ENCODE data around the gene ZFAND6.
A peak's percentile ranks its signal among the peaks of the same experiment; 100 is the strongest.
"Not testable (repeated sequence)": the region's sequence is repeated elsewhere in the genome, so short reads cannot be mapped to it uniquely, and the experiment has no call there.

ZFAND6 gene

GRCh38 chr15:80058851-80059785 is at the start of gene ZFAND6:
Gene ZFAND6 (plus strand): TSS chr15:80059676. CDS start chr15:80120345, 60,669 bp downstream.
- Mint-ChIP-seq H3K4me1 (peaks cover 49% of the 10 kb centered on the region), H3K4me3 (peak within 1 kb of the TSS; percentile 86), H3K9me3 (no peaks in the 10 kb centered on the region), H3K36me3 (no peaks in the 10 kb centered on the region), H3K27me3 (no peaks in the 10 kb centered on the region), H3K27ac (peak within 1 kb of the TSS; percentile 80)
- ATAC-seq: peak; percentile 95

- no peaks in the 10 kb centered on the region for H3K27me3 Mint-ChIP-seq
- peaks cover 10% of the 10 kb centered on the region for H3K36me3 Mint-ChIP-seq
- peak; percentile 69 for ATAC-seq
- H3K9me3 Mint-ChIP-seq: no peaks in the 10 kb centered on the region
- peaks cover 62% of the 10 kb centered on the region for H3K4me1 Mint-ChIP-seq
- peak overlapping the region; percentile 98 for H3K27ac Mint-ChIP-seq
- peak overlapping the region; percentile 60 for H3K4me3 Mint-ChIP-seq
Measured at GRCh38 chr15:80010131-80010673, 49.3 kb upstream of the ZFAND6 start.

GRCh38 chr15:80011041-80011523 is 48.4 kb upstream of the ZFAND6 start:
- Mint-ChIP-seq H3K4me1 (peaks cover 66% of the 10 kb centered on the region), H3K27ac (peak overlapping the region; percentile 98), H3K4me3 (peak overlapping the region; percentile 47), H3K36me3 (peaks cover 12% of the 10 kb centered on the region)
- not testable (repeated sequence) for H3K9me3 Mint-ChIP-seq, H3K27me3 Mint-ChIP-seq
- peak; percentile 59 for ATAC-seq

DNA sequence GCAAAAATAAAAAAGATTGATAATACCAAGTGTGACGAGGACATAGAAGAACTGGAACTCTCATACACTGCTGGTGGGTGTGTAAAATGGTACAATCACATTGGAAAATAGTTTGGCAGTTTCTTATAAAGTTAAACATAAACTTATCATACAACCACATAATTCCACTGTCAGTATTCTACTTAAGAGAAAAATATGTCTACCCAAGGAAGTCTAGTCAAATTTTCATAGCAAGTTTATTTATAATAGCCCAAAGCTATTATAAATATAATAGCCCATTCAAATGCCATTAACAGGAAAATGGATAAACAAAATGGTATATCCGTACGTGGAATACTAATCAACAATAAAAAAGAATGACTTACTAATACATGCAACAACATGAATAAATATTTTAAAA is 47.9 kb upstream of the ZFAND6 start:
- Mint-ChIP-seq H3K27ac (peak overlapping the region; percentile 98), H3K4me3 (peak overlapping the region; percentile 47), H3K4me1 (peaks cover 63% of the 10 kb centered on the region), H3K36me3 (peaks cover 12% of the 10 kb centered on the region), H3K9me3 (no peaks in the 10 kb centered on the region), H3K27me3 (no peaks in the 10 kb centered on the region)
- no peak for ATAC-seq

GRCh38 chr15:80012060-80012726 is 47.3 kb upstream of the ZFAND6 start:
- H3K4me1 Mint-ChIP-seq: peaks cover 69% of the 10 kb centered on the region
- no peak for ATAC-seq
- peak overlapping the region; percentile 64 for H3K4me3 Mint-ChIP-seq
- H3K27ac Mint-ChIP-seq: peak overlapping the region; percentile 98
- H3K9me3 Mint-ChIP-seq: no peaks in the 10 kb centered on the region
- peaks cover 12% of the 10 kb centered on the region for H3K36me3 Mint-ChIP-seq
- no peaks in the 10 kb centered on the region for H3K27me3 Mint-ChIP-seq

- H3K27me3 Mint-ChIP-seq, H3K4me3 Mint-ChIP-seq, H3K27ac Mint-ChIP-seq, H3K9me3 Mint-ChIP-seq, ATAC-seq: not testable (repeated sequence)
- peaks cover 78% of the 10 kb centered on the region for H3K4me1 Mint-ChIP-seq
- H3K36me3 Mint-ChIP-seq: peaks cover 12% of the 10 kb centered on the region
Measured at GRCh38 chr15:80014186-80014585, 45.3 kb upstream of the ZFAND6 start.

GRCh38 chr15:80015156-80015555 is 44.3 kb upstream of the ZFAND6 start:
- Mint-ChIP-seq H3K9me3 (no peaks in the 10 kb centered on the region), H3K27me3 (no peaks in the 10 kb centered on the region), H3K27ac (no peak overlapping the region), H3K4me1 (peaks cover 76% of the 10 kb centered on the region), H3K4me3 (no peak overlapping the region), H3K36me3 (peaks cover 12% of the 10 kb centered on the region)
- ATAC-seq: no peak

- H3K27ac Mint-ChIP-seq: peak overlapping the region; percentile 96
Measured at GRCh38 chr15:80016506-80016905, 43.0 kb upstream of the ZFAND6 start.

GRCh38 chr15:80017139-80017538 is 42.3 kb upstream of the ZFAND6 start:
- peaks cover 65% of the 10 kb centered on the region for H3K4me1 Mint-ChIP-seq
- H3K27ac Mint-ChIP-seq: peak overlapping the region; percentile 96
- H3K4me3 Mint-ChIP-seq: peak overlapping the region; percentile 82
- ATAC-seq, H3K9me3 Mint-ChIP-seq, H3K27me3 Mint-ChIP-seq: not testable (repeated sequence)
- peaks cover 12% of the 10 kb centered on the region for H3K36me3 Mint-ChIP-seq

More at GRCh38 chr15:80016506-80016905, 43.0 kb upstream of the ZFAND6 start:
- ATAC-seq, H3K4me3 Mint-ChIP-seq, H3K9me3 Mint-ChIP-seq, H3K27me3 Mint-ChIP-seq: not testable (repeated sequence)
- H3K36me3 Mint-ChIP-seq: peaks cover 12% of the 10 kb centered on the region
- H3K4me1 Mint-ChIP-seq: peaks cover 68% of the 10 kb centered on the region

DNA sequence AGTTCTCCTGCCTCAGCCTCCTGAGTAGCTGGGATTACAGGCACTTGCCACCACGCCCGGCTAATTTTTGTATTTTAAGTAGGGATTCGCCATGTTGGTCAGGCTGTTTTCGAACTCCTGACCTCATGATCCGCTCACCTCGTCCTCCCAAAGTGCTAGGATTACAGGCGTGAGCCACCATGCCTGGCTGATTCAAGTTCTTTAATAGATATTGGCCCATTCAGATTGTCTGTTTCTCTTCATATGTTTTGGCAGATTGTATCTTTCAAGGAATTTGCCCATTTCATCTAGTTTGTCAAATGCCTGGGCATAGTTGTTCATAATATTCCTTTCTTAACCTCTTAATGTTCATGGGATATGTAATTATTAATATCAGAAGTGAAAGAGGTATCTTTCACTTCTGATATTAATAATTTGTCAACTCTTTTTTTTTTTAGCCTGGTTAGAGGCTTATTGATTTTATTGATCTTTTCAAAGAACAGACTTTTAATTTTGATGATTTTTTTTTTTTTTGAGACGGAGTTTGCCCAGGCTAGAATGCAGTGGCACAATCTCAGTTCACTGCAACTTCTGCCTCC is 40.2 kb upstream of the ZFAND6 start:
- Mint-ChIP-seq H3K27ac (peak overlapping the region; percentile 96), H3K27me3 (no peaks in the 10 kb centered on the region), H3K4me1 (peaks cover 70% of the 10 kb centered on the region), H3K36me3 (peaks cover 18% of the 10 kb centered on the region), H3K9me3 (peaks cover 5% of the 10 kb centered on the region), H3K4me3 (peak overlapping the region; percentile 82)
- ATAC-seq: no peak

- ATAC-seq, H3K9me3 Mint-ChIP-seq, H3K36me3 Mint-ChIP-seq, H3K27me3 Mint-ChIP-seq: not testable (repeated sequence)
- Mint-ChIP-seq H3K27ac (peak overlapping the region; percentile 96), H3K4me3 (peak overlapping the region; percentile 24), H3K4me1 (peaks cover 67% of the 10 kb centered on the region)
Measured at GRCh38 chr15:80020149-80020548, 39.3 kb upstream of the ZFAND6 start.

DNA sequence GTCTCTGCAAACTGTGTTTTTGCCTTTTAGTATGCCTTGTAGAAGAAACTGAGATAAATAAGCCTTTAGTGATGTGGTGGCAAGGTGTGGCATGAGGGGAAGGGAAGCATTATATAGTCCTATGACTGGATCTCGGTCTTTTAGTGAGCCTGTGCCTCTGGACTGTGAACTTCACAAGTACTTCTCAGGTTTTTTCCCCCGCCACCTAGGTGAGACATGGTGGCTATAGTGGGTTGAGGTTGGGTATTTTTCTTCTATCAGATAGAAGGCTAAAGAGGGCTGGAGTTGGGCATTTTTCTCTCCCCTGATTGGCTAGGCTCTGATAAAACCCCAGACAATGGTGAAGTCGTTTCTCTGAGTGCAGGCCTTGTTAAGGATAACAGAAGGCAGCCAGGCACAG is 38.7 kb upstream of the ZFAND6 start:
- peaks cover 8% of the 10 kb centered on the region for H3K36me3 Mint-ChIP-seq
- peaks cover 5% of the 10 kb centered on the region for H3K9me3 Mint-ChIP-seq
- no peak overlapping the region for H3K4me3 Mint-ChIP-seq
- H3K4me1 Mint-ChIP-seq: peaks cover 61% of the 10 kb centered on the region
- peak overlapping the region; percentile 96 for H3K27ac Mint-ChIP-seq
- no peak for ATAC-seq
- no peaks in the 10 kb centered on the region for H3K27me3 Mint-ChIP-seq

GRCh38 chr15:80026310-80026709 is 33.2 kb upstream of the ZFAND6 start:
- peaks cover 25% of the 10 kb centered on the region for H3K4me1 Mint-ChIP-seq
- peak overlapping the region; percentile 4 for H3K27ac Mint-ChIP-seq
- peaks cover 8% of the 10 kb centered on the region for H3K36me3 Mint-ChIP-seq
- ATAC-seq: no peak
- no peak overlapping the region for H3K4me3 Mint-ChIP-seq
- H3K27me3 Mint-ChIP-seq: no peaks in the 10 kb centered on the region
- H3K9me3 Mint-ChIP-seq: peaks cover 9% of the 10 kb centered on the region

DNA sequence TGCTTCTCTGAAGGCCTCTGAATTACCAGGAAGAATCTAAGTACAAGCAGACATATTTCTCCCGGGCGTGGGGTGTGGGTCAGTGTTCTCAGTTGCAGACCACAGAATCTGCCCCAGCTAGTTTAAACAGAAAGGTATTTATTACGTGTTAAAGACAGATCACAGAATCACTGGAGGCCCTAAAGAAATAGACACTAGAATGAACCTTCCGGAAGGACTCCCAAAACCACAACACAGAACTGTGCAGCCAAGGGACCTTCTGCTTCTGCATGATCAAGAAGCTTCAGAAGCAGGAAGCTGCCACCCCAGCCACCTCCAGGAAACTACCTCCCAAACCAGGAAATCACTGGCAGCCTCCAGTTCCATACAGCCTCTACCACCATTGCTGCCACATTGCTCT is 32.7 kb upstream of the ZFAND6 start:
- H3K27me3 Mint-ChIP-seq: no peaks in the 10 kb centered on the region
- ATAC-seq: no peak
- peaks cover 26% of the 10 kb centered on the region for H3K4me1 Mint-ChIP-seq
- peaks cover 8% of the 10 kb centered on the region for H3K36me3 Mint-ChIP-seq
- H3K4me3 Mint-ChIP-seq: no peak overlapping the region
- peak overlapping the region; percentile 4 for H3K27ac Mint-ChIP-seq
- peaks cover 9% of the 10 kb centered on the region for H3K9me3 Mint-ChIP-seq

GRCh38 chr15:80028937-80029336 is 30.5 kb upstream of the ZFAND6 start:
- Mint-ChIP-seq H3K27ac (no peak overlapping the region), H3K4me1 (peaks cover 31% of the 10 kb centered on the region), H3K27me3 (no peaks in the 10 kb centered on the region), H3K9me3 (peaks cover 4% of the 10 kb centered on the region), H3K36me3 (no peaks in the 10 kb centered on the region), H3K4me3 (no peak overlapping the region)
- ATAC-seq: no peak
